Karpas-422 (cell line): ENCODE results near the gene PSMG1. TPM values are rescaled to one million over a fixed set of nuclear protein-coding genes. Genes with fewer than 3 reads are reported as not detected.
A peak's percentile ranks its signal among the peaks of the same experiment; 100 is the strongest.
"Not testable (repeated sequence)": the region's sequence is repeated elsewhere in the genome, so short reads cannot be mapped to it uniquely, and the experiment has no call there.

Source experiments
- DNase-seq: peaks from one replicate; pipeline ENCODE4 v3.0.0-alpha.2; 2015
- H2AFZ ChIP-seq: fragments of 200-600 bp; sonication (generic); 2 replicates; pipeline ENCODE4 v1.6.1; 2014; ENCODE audit warnings: antibody characterized with exemption, low read length, mixed read lengths
- H3K27ac ChIP-seq: fragments of 200-600 bp; sonication (generic); 2 replicates; pipeline ENCODE4 v1.5.1; 2014; ENCODE audit warnings: mild to moderate bottlenecking, low read length, moderate library complexity
- H3K27me3 ChIP-seq: fragments of 200-600 bp; sonication (generic); 2 replicates; pipeline ENCODE4 v1.6.1; 2014; ENCODE audit warnings: low read length, mixed read lengths
- H3K36me3 ChIP-seq: fragments of 200-600 bp; sonication (generic); 2 replicates; pipeline ENCODE4 v1.6.1; 2014; ENCODE audit warnings: low read length, mixed read lengths; ENCODE audit not compliant: insufficient read depth
- H3K4me1 ChIP-seq: fragments of 200-600 bp; sonication (generic); 2 replicates; pipeline ENCODE4 v1.6.1; 2014; ENCODE audit warnings: mild to moderate bottlenecking, low read length, mixed read lengths
- H3K4me2 ChIP-seq: fragments of 200-600 bp; sonication (generic); 2 replicates; pipeline ENCODE4 v1.6.1; 2014; ENCODE audit warnings: low read length, low read depth, mild to moderate bottlenecking; ENCODE audit not compliant: poor library complexity, severe bottlenecking
- H3K4me3 ChIP-seq: fragments of 200-600 bp; sonication (generic); 2 replicates; pipeline ENCODE4 v1.5.1; 2014; ENCODE audit warnings: mild to moderate bottlenecking, antibody characterized with exemption, low read length, mixed read lengths
- H3K79me2 ChIP-seq: fragments of 200-600 bp; sonication (generic); 2 replicates; pipeline ENCODE4 v1.6.1; 2014; ENCODE audit warnings: mild to moderate bottlenecking, low read length, mixed read lengths
- H3K9ac ChIP-seq: fragments of 200-600 bp; sonication (generic); 2 replicates; pipeline ENCODE4 v1.6.0; 2014; ENCODE audit warnings: low read length
- H3K9me2 ChIP-seq: fragments of 200-600 bp; sonication (generic), shearing (Covaris generic); replicated peaks from 2 replicates; pipeline ENCODE4 v1.6.0; 2014; ENCODE audit warnings: mild to moderate bottlenecking, low read length, moderate library complexity; ENCODE audit not compliant: insufficient read depth
- H3K9me3 ChIP-seq: fragments of 300-700, 200-600 bp; sonication (generic); 2 replicates; pipeline ENCODE4 v1.6.1; 2014; ENCODE audit warnings: low read length, mixed read lengths
- H4K20me1 ChIP-seq: fragments of 200-600 bp; sonication (generic); 2 replicates; pipeline ENCODE4 v1.6.1; 2014; ENCODE audit warnings: mild to moderate bottlenecking, antibody characterized with exemption, low read length, low read depth; ENCODE audit not compliant: insufficient read depth
- total RNA-seq: library from RNA; depleted of rRNA; stranded (reverse); fragments of >200 nt; shearing (Covaris generic); gene quantifications from 2 replicates; pipeline ENCODE4 v1.2.3, GENCODE V29; 2014; ENCODE audit warnings: low replicate concordance

The PSMG1 gene
- total RNA-seq, 1 experiment from 2014 or later = 69.6 TPM

DNA sequence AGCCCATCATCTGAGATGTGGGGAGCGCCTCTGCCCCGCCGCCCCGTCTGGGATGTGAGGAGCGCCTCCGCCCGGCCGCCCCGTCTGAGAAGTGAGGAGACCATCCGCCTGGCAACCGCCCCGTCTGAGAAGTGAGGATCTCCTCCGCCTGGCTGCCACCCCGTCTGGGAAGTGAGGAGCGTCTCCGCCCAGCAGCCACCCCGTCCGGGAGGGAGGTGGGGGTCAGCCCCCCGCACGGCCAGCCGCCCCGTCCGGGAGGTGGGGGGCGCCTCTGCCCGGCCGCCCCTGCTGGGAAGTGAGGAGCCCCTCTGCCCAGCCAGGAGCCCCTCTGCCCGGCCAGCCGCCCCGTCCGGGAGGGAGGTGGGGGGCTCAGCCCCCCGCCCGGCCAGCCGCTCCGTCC, 26.0 kb downstream of the PSMG1 start:
- not testable (repeated sequence) for H3K27ac ChIP-seq, H3K9me2 ChIP-seq, H3K36me3 ChIP-seq, H3K9me3 ChIP-seq, H2AFZ ChIP-seq, H4K20me1 ChIP-seq, DNase-seq, H3K4me2 ChIP-seq, H3K4me3 ChIP-seq, H3K79me2 ChIP-seq, H3K27me3 ChIP-seq, H3K9ac ChIP-seq, H3K4me1 ChIP-seq

DNA sequence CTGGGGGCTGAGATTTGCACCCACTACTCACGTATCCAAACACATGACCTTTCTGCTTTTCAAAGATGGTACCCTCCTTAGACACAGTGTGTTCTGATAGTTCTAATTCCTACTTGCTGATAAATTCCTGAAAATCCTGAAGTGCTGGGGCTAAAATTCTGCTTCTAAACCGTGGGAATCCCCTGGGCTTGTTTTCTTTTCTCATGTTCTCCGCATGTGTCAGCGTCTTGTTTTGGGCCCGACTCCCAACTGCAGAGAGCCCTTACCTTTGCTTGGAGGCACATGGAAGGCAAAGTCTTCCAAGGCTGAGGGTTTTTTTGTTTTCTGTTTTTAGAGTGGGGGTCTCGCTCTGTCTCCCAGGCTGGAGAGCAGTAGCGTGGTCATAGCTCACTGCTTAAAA, 27.2 kb downstream of the PSMG1 start:
- H3K79me2 ChIP-seq = no peaks in the 10 kb centered on the region
- no peaks in the 10 kb centered on the region for H3K9me2 ChIP-seq
- H3K4me1 ChIP-seq = peaks cover 8% of the 10 kb centered on the region; the same call in 1 of the 2 replicates
- no peak overlapping the region for H3K27ac ChIP-seq
- no peak for DNase-seq
- H3K4me2 ChIP-seq = no peak overlapping the region
- no peak overlapping the region for H2AFZ ChIP-seq
- no peaks in the 10 kb centered on the region for H3K9me3 ChIP-seq
- no peak overlapping the region for H3K4me3 ChIP-seq
- no peaks in the 10 kb centered on the region for H3K27me3 ChIP-seq
- H3K36me3 ChIP-seq = no peaks in the 10 kb centered on the region
- H3K9ac ChIP-seq = no peak overlapping the region
- no peaks in the 10 kb centered on the region for H4K20me1 ChIP-seq

DNA sequence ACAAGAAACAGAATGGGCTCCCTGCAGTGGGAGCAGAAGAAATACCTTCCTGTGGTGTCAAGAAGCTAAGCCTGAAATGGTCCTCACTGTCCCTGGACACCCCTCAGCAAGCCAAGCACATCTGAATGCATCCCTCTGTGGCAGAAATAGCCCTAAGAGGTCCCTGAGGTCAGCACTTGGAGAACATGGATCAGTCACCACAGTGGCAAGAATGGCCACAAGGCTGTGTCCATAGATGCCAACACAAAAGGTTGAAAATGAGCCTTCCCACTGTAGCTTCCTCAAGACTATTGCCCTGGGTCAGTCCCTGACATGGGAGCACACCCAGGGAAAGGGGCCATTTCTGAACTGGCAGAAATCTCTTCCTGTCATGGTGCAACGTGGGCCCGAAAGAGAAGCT, 27.7 kb downstream of the PSMG1 start:
- no peak for DNase-seq
- Histone ChIP-seq H2AFZ (no peak overlapping the region), H3K36me3 (no peaks in the 10 kb centered on the region), H3K4me1 (peaks cover 8% of the 10 kb centered on the region; the same call in 1 of the 2 replicates), H3K4me3 (no peak overlapping the region), H3K9me2 (no peaks in the 10 kb centered on the region), H3K4me2 (no peak overlapping the region), H4K20me1 (no peaks in the 10 kb centered on the region), H3K9me3 (no peaks in the 10 kb centered on the region), H3K27me3 (no peaks in the 10 kb centered on the region), H3K27ac (no peak overlapping the region), H3K79me2 (no peaks in the 10 kb centered on the region), H3K9ac (no peak overlapping the region)

GRCh38 chr21:39153842-39154241, 29.4 kb downstream of the PSMG1 start:
- H3K4me2 ChIP-seq = no peak overlapping the region
- no peak overlapping the region for H2AFZ ChIP-seq
- peak; percentile 48 for DNase-seq

GRCh38 chr21:39153373-39153772, 29.9 kb downstream of the PSMG1 start:
- Histone ChIP-seq H3K4me1 (peaks cover 8% of the 10 kb centered on the region; the same call in 1 of the 2 replicates), H3K9me2 (no peaks in the 10 kb centered on the region), H3K27me3 (no peaks in the 10 kb centered on the region), H3K9me3 (no peaks in the 10 kb centered on the region), H3K27ac (no peak overlapping the region), H3K36me3 (no peaks in the 10 kb centered on the region), H4K20me1 (no peaks in the 10 kb centered on the region), H2AFZ (no peak overlapping the region), H3K79me2 (no peaks in the 10 kb centered on the region), H3K9ac (no peak overlapping the region), H3K4me3 (no peak overlapping the region), H3K4me2 (no peak overlapping the region)
- peak; percentile 65 for DNase-seq

More at GRCh38 chr21:39153842-39154241, 29.4 kb downstream of the PSMG1 start:
- Histone ChIP-seq H3K4me3 (no peak overlapping the region), H3K27me3 (no peaks in the 10 kb centered on the region), H3K79me2 (no peaks in the 10 kb centered on the region), H3K4me1 (peaks cover 8% of the 10 kb centered on the region; the same call in 1 of the 2 replicates), H3K9me2 (no peaks in the 10 kb centered on the region), H3K36me3 (no peaks in the 10 kb centered on the region), H4K20me1 (no peaks in the 10 kb centered on the region), H3K27ac (no peak overlapping the region), H3K9me3 (no peaks in the 10 kb centered on the region), H3K9ac (no peak overlapping the region)

GRCh38 chr21:39152271-39152670, 31.0 kb downstream of the PSMG1 start:
- no peak overlapping the region for H3K9ac ChIP-seq
- no peaks in the 10 kb centered on the region for H3K27me3 ChIP-seq
- no peaks in the 10 kb centered on the region for H3K9me3 ChIP-seq
- no peaks in the 10 kb centered on the region for H3K9me2 ChIP-seq
- no peak for DNase-seq
- no peaks in the 10 kb centered on the region for H3K36me3 ChIP-seq
- no peak overlapping the region for H3K4me2 ChIP-seq
- no peaks in the 10 kb centered on the region for H3K79me2 ChIP-seq
- no peak overlapping the region for H3K27ac ChIP-seq
- peaks cover 8% of the 10 kb centered on the region; the same call in 1 of the 2 replicates for H3K4me1 ChIP-seq
- H4K20me1 ChIP-seq = no peaks in the 10 kb centered on the region
- H3K4me3 ChIP-seq = no peak overlapping the region
- H2AFZ ChIP-seq = no peak overlapping the region

GRCh38 chr21:39150877-39151276, 32.4 kb downstream of the PSMG1 start:
- Histone ChIP-seq H3K9me3 (no peaks in the 10 kb centered on the region), H3K9ac (no peak overlapping the region), H3K9me2 (no peaks in the 10 kb centered on the region), H2AFZ (no peak overlapping the region), H3K4me1 (peaks cover 8% of the 10 kb centered on the region; the same call in 1 of the 2 replicates), H3K79me2 (no peaks in the 10 kb centered on the region), H4K20me1 (no peaks in the 10 kb centered on the region), H3K27me3 (no peaks in the 10 kb centered on the region), H3K4me3 (no peak overlapping the region), H3K27ac (no peak overlapping the region), H3K36me3 (no peaks in the 10 kb centered on the region), H3K4me2 (no peak overlapping the region)
- no peak for DNase-seq

GRCh38 chr21:39150316-39150715, 32.9 kb downstream of the PSMG1 start:
- H3K27me3 ChIP-seq = no peaks in the 10 kb centered on the region
- no peak overlapping the region for H3K27ac ChIP-seq
- H3K9ac ChIP-seq = no peak overlapping the region
- no peaks in the 10 kb centered on the region for H3K36me3 ChIP-seq
- H3K9me3 ChIP-seq = no peaks in the 10 kb centered on the region
- H4K20me1 ChIP-seq = no peaks in the 10 kb centered on the region
- H3K9me2 ChIP-seq = no peaks in the 10 kb centered on the region
- H3K4me3 ChIP-seq = no peak overlapping the region
- no peak overlapping the region for H3K4me2 ChIP-seq
- peaks cover 8% of the 10 kb centered on the region; the same call in 1 of the 2 replicates for H3K4me1 ChIP-seq
- H2AFZ ChIP-seq = no peak overlapping the region
- no peak for DNase-seq
- no peaks in the 10 kb centered on the region for H3K79me2 ChIP-seq

DNA sequence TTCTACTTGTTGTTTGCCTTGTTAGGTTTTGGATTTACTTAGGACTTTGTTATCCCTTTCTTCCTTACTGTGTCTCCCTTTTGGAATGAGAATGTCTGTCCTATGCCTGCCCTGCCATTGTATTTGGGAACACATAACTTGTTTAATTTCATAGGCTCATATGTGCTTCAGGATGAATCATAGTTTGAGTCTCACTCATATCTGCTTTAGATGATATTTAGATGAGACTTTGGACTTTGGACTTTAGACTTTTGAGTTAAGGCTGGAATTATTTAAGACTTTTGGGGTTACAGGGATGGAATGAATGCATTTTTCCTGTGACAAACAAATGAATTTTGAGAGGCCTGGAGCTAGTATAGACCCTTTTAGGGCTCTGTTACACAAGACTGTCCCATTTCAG, 33.4 kb downstream of the PSMG1 start:
- DNase-seq = no peak
- no peaks in the 10 kb centered on the region for H4K20me1 ChIP-seq
- H3K4me3 ChIP-seq = no peak overlapping the region
- no peak overlapping the region for H3K4me2 ChIP-seq
- H3K9me2 ChIP-seq = no peaks in the 10 kb centered on the region
- no peak overlapping the region for H3K27ac ChIP-seq
- H2AFZ ChIP-seq = no peak overlapping the region
- H3K4me1 ChIP-seq = peaks cover 8% of the 10 kb centered on the region; the same call in 1 of the 2 replicates
- no peaks in the 10 kb centered on the region for H3K36me3 ChIP-seq
- no peaks in the 10 kb centered on the region for H3K27me3 ChIP-seq
- no peaks in the 10 kb centered on the region for H3K9me3 ChIP-seq
- no peak overlapping the region for H3K9ac ChIP-seq
- no peaks in the 10 kb centered on the region for H3K79me2 ChIP-seq
